ENCODE measurements around the gene MIGA2. TPM values are rescaled to one million over a fixed set of nuclear protein-coding genes. Genes with fewer than 3 reads are reported as not detected.

Gene MIGA2
- total and polyA plus RNA-seq, 9 of the 15 experiments (the other 6 are each of a cell fraction or from before 2014, with no cell fraction given), result 0.15 to 54.1 (median 18.0) TPM

DNA sequence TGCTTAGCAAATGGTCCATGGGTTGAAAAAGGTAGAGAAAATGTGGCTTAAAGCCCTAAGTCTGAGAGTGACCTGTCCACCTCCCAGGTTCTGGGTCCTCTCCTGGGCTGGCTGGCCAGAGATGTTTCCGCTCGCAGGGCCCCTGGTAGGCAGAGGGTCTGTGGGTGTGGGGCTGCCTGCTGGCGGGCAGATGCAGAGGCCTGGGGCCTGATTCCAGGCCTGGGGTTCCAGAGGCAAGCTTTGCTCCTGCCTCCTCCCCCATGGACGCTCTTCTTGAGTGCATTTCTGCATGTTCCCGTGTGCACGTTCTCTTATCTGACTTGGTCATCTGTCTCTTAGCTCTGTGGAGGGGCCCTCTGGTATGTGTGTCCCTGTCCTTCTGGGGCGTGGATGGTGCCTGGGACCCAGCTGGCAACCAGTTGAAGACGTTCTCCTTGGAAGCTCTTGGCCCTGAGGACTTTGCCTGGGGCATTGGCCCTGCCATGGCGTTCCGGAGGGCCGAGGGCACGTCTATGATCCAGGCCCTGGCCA, 3.8 kb downstream of the MIGA2 start (continued):
- TF ChIP-seq PHF21A (IDR thresholded peaks at IDR 0.05; ENCODE audit: borderline replicate concordance, low read depth) (no peak), CC2D1A (IDR thresholded peaks at IDR 0.05) (no peak), DPF2 (IDR thresholded peaks at IDR 0.05) (peak; percentile 66), CBFA2T2 (conservative IDR thresholded peaks at IDR 0.05) (peak; percentile 37; the same call in 1 of the 2 replicates), L3MBTL2 (IDR thresholded peaks at IDR 0.05) (peak; percentile 44), LCOR (CRISPR knock-in tag; IDR thresholded peaks at IDR 0.05) (no peak), ZNF316 (IDR thresholded peaks at IDR 0.05) (no peak), CXXC5 (CRISPR knock-in tag; IDR thresholded peaks at IDR 0.05) (peak; percentile 89), NR4A1 (CRISPR knock-in tag; IDR thresholded peaks at IDR 0.05) (no peak), NR4A1 (tag; IDR thresholded peaks at IDR 0.05) (peak; percentile 32; the same call in 1 of the 2 replicates), CREBBP (IDR thresholded peaks at IDR 0.05; ENCODE audit: low read depth, low read length) (no peak), KLF1 (tag; IDR thresholded peaks at IDR 0.05) (no peak), NRF1 (conservative IDR thresholded peaks at IDR 0.05 in 1 of 2, IDR thresholded peaks at IDR 0.05 in 1 of 2) (0 out of 4 replicates have a peak, but pooled peaks of 1 of the 2 experiments have one; percentile 10), MYNN (IDR thresholded peaks at IDR 0.05) (peak; percentile 55; the same call in 1 of the 2 replicates), MYNN (CRISPR knock-in tag; IDR thresholded peaks at IDR 0.05) (no peak), EP300 (IDR thresholded peaks at IDR 0.05; ENCODE audit: low read length) (peak; percentile 31; the same call in 1 of the 2 replicates), TAL1 (IDR thresholded peaks at IDR 0.05) (peak; percentile 65), GTF2E2 (tag; IDR thresholded peaks at IDR 0.05) (no peak)
- TF ChIP-seq, protein P1, sequence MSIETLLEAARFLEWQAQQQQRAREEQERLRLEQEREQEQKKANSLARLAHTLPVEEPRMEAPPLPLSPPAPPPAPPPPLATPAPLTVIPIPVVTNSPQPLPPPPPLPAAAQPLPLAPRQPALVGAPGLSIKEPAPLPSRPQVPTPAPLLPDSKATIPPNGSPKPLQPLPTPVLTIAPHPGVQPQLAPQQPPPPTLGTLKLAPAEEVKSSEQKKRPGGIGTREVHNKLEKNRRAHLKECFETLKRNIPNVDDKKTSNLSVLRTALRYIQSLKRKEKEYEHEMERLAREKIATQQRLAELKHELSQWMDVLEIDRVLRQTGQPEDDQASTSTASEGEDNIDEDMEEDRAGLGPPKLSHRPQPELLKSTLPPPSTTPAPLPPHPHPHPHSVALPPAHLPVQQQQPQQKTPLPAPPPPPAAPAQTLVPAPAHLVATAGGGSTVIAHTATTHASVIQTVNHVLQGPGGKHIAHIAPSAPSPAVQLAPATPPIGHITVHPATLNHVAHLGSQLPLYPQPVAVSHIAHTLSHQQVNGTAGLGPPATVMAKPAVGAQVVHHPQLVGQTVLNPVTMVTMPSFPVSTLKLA (conservative IDR thresholded peaks at IDR 0.05), result peak in 1 of 2 experiments; percentile 42; a peak in 1 of 4 replicates
- TF ChIP-seq, protein P2, sequence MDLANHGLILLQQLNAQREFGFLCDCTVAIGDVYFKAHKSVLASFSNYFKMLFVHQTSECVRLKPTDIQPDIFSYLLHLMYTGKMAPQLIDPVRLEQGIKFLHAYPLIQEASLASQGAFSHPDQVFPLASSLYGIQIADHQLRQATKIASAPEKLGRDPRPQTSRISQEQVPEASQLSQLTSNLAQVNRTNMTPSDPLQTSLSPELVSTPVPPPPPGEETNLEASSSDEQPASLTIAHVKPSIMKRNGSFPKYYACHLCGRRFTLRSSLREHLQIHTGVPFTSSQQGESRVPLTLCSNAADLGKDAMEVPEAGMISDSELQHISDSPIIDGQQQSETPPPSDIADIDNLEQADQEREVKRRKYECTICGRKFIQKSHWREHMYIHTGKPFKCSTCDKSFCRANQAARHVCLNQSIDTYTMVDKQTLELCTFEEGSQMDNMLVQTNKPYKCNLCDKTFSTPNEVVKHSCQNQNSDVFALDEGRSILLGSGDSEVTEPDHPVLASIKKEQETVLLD (IDR thresholded peaks at IDR 0.05), result peak; percentile 29; the same call in 1 of the 2 replicates
